NCI-H2227 treated with DMSO at 0.1 percent for 48 hours (cell line): Measurements from ENCODE around the gene H3-3A.

ENCODE experiments used
- DNase-seq: peaks from one replicate; lab custom pipeline; 2025; lab: John Stamatoyannopoulos, UW

H3-3A gene

DNA sequence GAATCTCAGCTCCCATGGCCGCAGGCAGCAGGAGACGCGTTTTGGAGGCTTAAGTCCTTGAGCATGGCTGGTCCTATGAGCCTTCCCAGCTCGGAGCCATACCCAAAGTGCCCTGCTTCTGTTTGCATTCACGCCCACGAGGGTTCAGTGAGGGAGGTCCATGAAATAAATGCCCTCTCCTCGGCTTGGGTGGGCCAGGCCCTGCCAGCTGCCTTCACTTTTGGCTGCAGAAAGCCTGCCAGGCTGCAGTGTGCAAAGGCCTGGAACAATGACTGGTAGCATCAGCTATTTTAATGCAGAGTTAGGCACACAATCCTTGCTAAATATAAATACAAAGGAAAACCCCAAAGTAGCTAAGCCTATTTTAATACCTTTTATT is 49.4 kb downstream of the H3-3A start:
- DNase-seq = no peak

DNA sequence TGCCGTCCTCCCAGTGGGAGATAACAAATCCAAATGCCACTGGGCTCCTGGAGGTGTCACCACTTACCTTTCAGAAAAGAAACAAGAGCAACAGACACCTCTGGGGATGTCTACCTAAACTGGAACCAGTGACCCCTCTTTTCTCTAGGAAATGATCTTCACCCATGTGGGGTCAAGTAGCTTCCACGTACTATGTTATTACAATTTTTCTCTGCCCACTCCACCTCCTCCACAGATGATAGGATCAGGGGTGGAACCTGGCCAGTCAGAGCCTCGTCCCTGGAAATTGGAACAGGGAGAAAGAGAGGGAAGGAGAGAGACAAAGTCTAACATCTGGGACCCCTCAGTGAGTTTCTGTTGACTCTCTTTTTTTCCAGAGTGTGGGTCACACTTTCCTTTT is 50.1 kb downstream of the H3-3A start:
- no peak for DNase-seq

DNA sequence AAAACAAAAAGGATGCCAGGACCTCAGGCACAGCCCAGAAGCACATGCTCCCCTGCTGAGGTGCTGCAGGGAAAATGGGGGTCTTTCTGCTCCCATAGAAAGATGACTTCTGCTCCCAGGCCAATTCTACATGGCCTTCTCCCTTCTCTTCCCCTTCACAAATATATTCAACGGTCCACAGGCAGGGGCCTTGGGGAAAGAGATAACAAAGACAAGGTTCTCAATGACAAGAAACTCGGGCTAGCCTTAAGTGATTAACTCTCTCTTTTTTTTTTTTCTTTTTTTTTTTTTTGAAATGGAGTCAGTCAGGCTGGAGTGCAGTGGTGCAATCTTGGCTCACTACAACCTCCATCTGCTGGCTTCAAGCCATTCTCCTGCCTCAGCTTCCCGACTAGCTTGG is 54.2 kb downstream of the H3-3A start:
- no peak for DNase-seq

DNA sequence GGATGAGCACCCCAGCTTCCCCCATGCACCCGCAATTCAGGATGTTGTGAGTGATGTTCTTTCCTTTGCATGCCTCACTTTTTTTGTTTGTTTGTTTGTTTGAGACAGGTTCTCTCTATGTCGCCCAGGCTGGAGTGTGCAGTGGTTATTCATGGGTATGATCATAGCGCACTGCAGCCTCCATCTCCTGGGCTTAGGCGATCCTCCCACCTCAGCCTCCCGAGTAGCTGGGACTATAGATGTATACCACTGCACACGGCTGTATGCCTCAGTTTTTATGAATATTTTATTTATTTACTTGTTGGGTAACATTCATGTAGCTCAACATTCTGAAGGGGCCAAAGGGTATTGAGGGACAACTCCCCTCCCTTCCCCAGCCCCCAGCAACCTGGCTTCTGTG is 54.8 kb downstream of the H3-3A start:
- DNase-seq = no peak

DNA sequence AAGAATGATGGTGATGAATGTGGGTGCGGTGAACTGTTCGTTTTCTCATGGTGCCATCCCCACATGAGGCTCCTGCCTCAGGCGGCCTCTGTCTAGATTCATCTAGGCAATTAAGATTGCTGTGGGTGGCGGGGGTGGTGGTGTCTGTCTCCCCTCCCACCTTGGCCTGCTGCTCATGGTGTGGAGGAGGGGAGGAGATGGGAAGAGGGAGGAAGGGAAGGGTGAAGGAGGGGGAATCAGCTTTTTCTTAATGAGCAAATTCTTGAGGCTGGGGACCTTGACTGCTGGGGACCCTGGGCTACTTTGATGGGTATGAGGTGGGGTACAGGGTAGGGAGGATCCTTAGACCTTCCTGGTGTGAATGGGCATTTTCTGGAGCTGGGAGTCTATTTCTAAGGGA is 55.8 kb downstream of the H3-3A start:
- DNase-seq = no peak

GRCh38 chr1:226119169-226119568 is 56.7 kb downstream of the H3-3A start:
- DNase-seq = no peak

DNA sequence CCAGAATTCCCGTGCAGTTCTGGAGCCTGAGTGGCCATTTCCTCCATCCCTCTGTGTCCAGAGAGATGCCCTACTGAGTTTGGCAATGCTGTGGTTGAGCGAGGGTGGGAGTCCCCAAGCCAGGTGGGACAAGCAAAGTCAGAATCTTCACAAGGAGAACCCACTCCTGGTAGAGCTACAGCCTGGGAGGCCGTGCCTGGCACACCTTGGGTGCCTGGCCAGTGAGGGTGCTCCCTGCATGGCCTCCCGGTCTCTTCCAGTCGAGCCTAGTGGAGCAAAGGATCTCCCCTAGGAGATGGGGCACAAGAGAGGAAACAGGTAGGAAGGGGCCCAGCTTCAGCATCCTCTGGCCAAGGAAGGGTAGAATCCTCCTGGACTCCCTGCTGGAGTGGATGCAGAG is 57.9 kb downstream of the H3-3A start:
- DNase-seq = no peak

DNA sequence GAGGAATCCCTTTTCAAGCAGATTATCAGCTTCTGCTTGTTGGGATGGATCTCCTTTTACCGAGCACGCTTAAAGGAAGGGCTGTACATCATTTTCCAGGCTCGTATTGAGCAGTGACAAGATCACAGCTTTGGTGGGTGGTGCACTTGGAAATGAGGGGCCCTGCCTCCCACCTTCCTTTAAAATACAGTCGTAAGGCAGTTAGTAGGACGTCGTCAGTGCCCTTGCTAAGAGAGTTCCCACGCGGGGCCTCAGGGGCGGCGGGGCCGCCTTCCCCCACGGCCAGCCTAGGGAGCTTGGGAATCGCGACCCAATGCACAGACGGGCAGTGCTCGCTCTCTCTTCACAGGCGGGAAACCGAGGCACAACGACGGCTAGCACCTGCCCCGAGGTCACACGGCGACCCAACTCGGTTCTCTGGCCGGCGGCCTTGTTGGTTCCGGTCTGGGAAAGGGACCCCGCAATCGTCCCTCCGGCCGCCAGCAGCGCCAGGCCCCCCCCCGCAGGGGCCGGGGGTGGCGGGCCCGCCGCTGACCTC is 58.6 kb downstream of the H3-3A start:
- DNase-seq = no peak
